Esophagus (tissue), 2 donors: ENCODE data around the gene DOCK11. TPM values are rescaled to one million over a fixed set of nuclear protein-coding genes. Genes with fewer than 3 reads are reported as not detected.

Source experiments
- H3K27ac ChIP-seq, 2 donors: one replicate each; pipeline ENCODE4 v1.5.1; 2013; ENCODE audit warnings: low read depth in 2 of 2, mild to moderate bottlenecking in 2 of 2, inconsistent platforms in 1 of 2, low read length in 1 of 2, moderate library complexity in 1 of 2
- H3K27me3 ChIP-seq, 2 donors: one replicate each; pipeline ENCODE4 v1.6.1; 2013; ENCODE audit warnings: low read length in 2 of 2, control low read depth in 1 of 2, mild to moderate bottlenecking in 1 of 2; ENCODE audit not compliant: insufficient read depth in 2 of 2, control insufficient read depth in 1 of 2
- H3K36me3 ChIP-seq, 2 donors: one replicate each; pipeline ENCODE4 v1.6.1; 2013; ENCODE audit warnings: low read length in 1 of 2; ENCODE audit not compliant: control insufficient read depth in 2 of 2, insufficient read depth in 2 of 2
- H3K4me1 ChIP-seq, 2 donors: one replicate each; pipeline ENCODE4 v1.6.1; 2013; ENCODE audit warnings: low read length in 1 of 2; ENCODE audit not compliant: control insufficient read depth in 2 of 2, insufficient read depth in 2 of 2
- H3K4me3 ChIP-seq, 2 donors: one replicate each; pipeline ENCODE4 v1.5.1; 2013; ENCODE audit warnings: low read length in 2 of 2, mild to moderate bottlenecking in 2 of 2, low read depth in 1 of 2, moderate library complexity in 1 of 2
- H3K9me3 ChIP-seq, 2 donors: one replicate each; pipeline ENCODE4 v1.6.1; 2013; ENCODE audit warnings: mild to moderate bottlenecking in 2 of 2, low read depth in 1 of 2, low read length in 1 of 2, moderate library complexity in 1 of 2; ENCODE audit not compliant: control insufficient read depth in 2 of 2, insufficient read depth in 1 of 2
- WGBS, 2 donors: extraction: QIAGEN DNeasy Blood & Tissue Kit; methylation state at CpG; one replicate each; pipeline ENCODE4 v1.1.7; 2013; 5-methylcytosine and 5-hydroxymethylcytosine counted together
- polyA plus RNA-seq, 2 donors: library from polyadenylated mRNA; stranded (reverse); fragments of 200-250 nt; gene quantifications; one replicate each; pipeline ENCODE4 v1.2.3, GENCODE V29; 2013
- donor health status: healthy with polysubstance abuse.
- donor health status: Bipolar disorder and iron deficiency.

The DOCK11 gene
- polyA plus RNA-seq, 2 donors = 3.3 to 3.7 TPM

GRCh38 chrX:118603981-118604380 is 108.4 kb downstream of the DOCK11 start:
- no peaks in the 10 kb centered on the region for H3K4me1 ChIP-seq
- no peaks in the 10 kb centered on the region for H3K27me3 ChIP-seq
- H3K36me3 ChIP-seq = no peaks in the 10 kb centered on the region
- 21 to 22% methylated on average over 7 of the region's 7 CpGs for WGBS, 2 donors
- H3K27ac ChIP-seq = no peak overlapping the region
- no peak overlapping the region for H3K4me3 ChIP-seq
- H3K9me3 ChIP-seq = no peaks in the 10 kb centered on the region

- H3K4me1 ChIP-seq = no peaks in the 10 kb centered on the region
- H3K27ac ChIP-seq = no peak overlapping the region
- H3K27me3 ChIP-seq = no peaks in the 10 kb centered on the region
- WGBS, 2 donors = 67 to 90% methylated on average over 2 of the region's 2 CpGs
- H3K9me3 ChIP-seq = no peaks in the 10 kb centered on the region
- H3K4me3 ChIP-seq = no peak overlapping the region
- no peaks in the 10 kb centered on the region for H3K36me3 ChIP-seq
Measured at GRCh38 chrX:118612290-118612689, 116.7 kb downstream of the DOCK11 start.

GRCh38 chrX:118614150-118614549 is 118.5 kb downstream of the DOCK11 start:
- Histone ChIP-seq H3K4me3 (no peak overlapping the region), H3K27me3 (no peaks in the 10 kb centered on the region), H3K4me1 (no peaks in the 10 kb centered on the region), H3K27ac (no peak overlapping the region), H3K36me3 (no peaks in the 10 kb centered on the region), H3K9me3 (no peaks in the 10 kb centered on the region)
- 76 to 90% methylated on average over 1 of the region's 1 CpG for WGBS, 2 donors

- Histone ChIP-seq H3K9me3 (no peaks in the 10 kb centered on the region), H3K36me3 (no peaks in the 10 kb centered on the region), H3K27me3 (no peaks in the 10 kb centered on the region), H3K4me3 (no peak overlapping the region), H3K4me1 (no peaks in the 10 kb centered on the region), H3K27ac (no peak overlapping the region)
- WGBS, 2 donors = 73 to 83% methylated on average over 3 of the region's 3 CpGs
Measured at GRCh38 chrX:118615141-118615540, 119.5 kb downstream of the DOCK11 start.

- WGBS, 2 donors = 77 to 89% methylated on average over 8 of the region's 8 CpGs
- no peaks in the 10 kb centered on the region for H3K4me1 ChIP-seq
- no peaks in the 10 kb centered on the region for H3K27me3 ChIP-seq
- no peaks in the 10 kb centered on the region for H3K36me3 ChIP-seq
- no peak overlapping the region for H3K27ac ChIP-seq
- H3K4me3 ChIP-seq = no peak overlapping the region
- H3K9me3 ChIP-seq = no peaks in the 10 kb centered on the region
Measured at GRCh38 chrX:118621081-118621759, 125.6 kb downstream of the DOCK11 start.

- H3K9me3 ChIP-seq = no peaks in the 10 kb centered on the region
- no peak overlapping the region for H3K4me3 ChIP-seq
- 74 to 91% methylated on average over 3 of the region's 3 CpGs for WGBS, 2 donors
- no peak overlapping the region for H3K27ac ChIP-seq
- no peaks in the 10 kb centered on the region for H3K36me3 ChIP-seq
- H3K27me3 ChIP-seq = no peaks in the 10 kb centered on the region
- no peaks in the 10 kb centered on the region for H3K4me1 ChIP-seq
Measured at GRCh38 chrX:118623062-118623461, 127.4 kb downstream of the DOCK11 start.

- Histone ChIP-seq H3K27me3 (peaks cover 0 to 4% of the 10 kb centered on the region in 2 donors), H3K36me3 (no peaks in the 10 kb centered on the region), H3K4me3 (no peak overlapping the region), H3K9me3 (no peaks in the 10 kb centered on the region), H3K27ac (no peak overlapping the region), H3K4me1 (no peaks in the 10 kb centered on the region)
- WGBS, 2 donors = 71 to 85% methylated on average over 4 of the region's 4 CpGs
Measured at GRCh38 chrX:118626346-118626745, 130.7 kb downstream of the DOCK11 start.

GRCh38 chrX:118627084-118627758 is 131.6 kb downstream of the DOCK11 start:
- no peaks in the 10 kb centered on the region for H3K9me3 ChIP-seq
- 47 to 59% methylated on average over 5 of the region's 5 CpGs for WGBS, 2 donors

GRCh38 chrX:118630848-118631247 is 135.2 kb downstream of the DOCK11 start:
- H3K4me1 ChIP-seq = no peaks in the 10 kb centered on the region
- no peak overlapping the region for H3K4me3 ChIP-seq
- peaks cover 0 to 2% of the 10 kb centered on the region in 2 donors for H3K36me3 ChIP-seq
- no peaks in the 10 kb centered on the region for H3K9me3 ChIP-seq
- 88 to 92% methylated on average over 7 of the region's 7 CpGs for WGBS, 2 donors
- H3K27me3 ChIP-seq = peaks cover 0 to 4% of the 10 kb centered on the region in 2 donors
- H3K27ac ChIP-seq = no peak overlapping the region

More at GRCh38 chrX:118627084-118627758, 131.6 kb downstream of the DOCK11 start:
- Histone ChIP-seq H3K4me3 (no peak overlapping the region), H3K4me1 (no peaks in the 10 kb centered on the region), H3K36me3 (no peaks in the 10 kb centered on the region), H3K27ac (no peak overlapping the region), H3K27me3 (peaks cover 0 to 4% of the 10 kb centered on the region in 2 donors)

- Histone ChIP-seq H3K4me1 (no peaks in the 10 kb centered on the region), H3K27me3 (peaks cover 0 to 4% of the 10 kb centered on the region in 2 donors), H3K36me3 (peaks cover 0 to 2% of the 10 kb centered on the region in 2 donors), H3K9me3 (no peaks in the 10 kb centered on the region), H3K27ac (no peak overlapping the region), H3K4me3 (no peak overlapping the region)
- WGBS, 2 donors = 75 to 95% methylated on average over 1 of the region's 1 CpG
Measured at GRCh38 chrX:118631586-118631985, 136.0 kb downstream of the DOCK11 start.
